IMR-90 (cell line): ENCODE data around the gene PRR12. TPM values are rescaled to one million over a fixed set of nuclear protein-coding genes. Genes with fewer than 3 reads are reported as not detected.

Experiments
- ATAC-seq: fragments of 200-7000 bp; cut with Tn5 transposase; 2 replicates; pipeline ENCODE4 v1.9.1; 2020; ENCODE audit warnings: low read depth, mild to moderate bottlenecking, moderate library complexity
- BruUV-seq: library from RNA; stranded (reverse); fragments of 400-500 nt; replicated peaks from 2 replicates; lab custom pipeline; 2021; lab: Mats Ljungman, UMichigan
- CTCF ChIA-PET: fragments of 300-600 bp; formaldehyde crosslinking; extraction: SDS; loops from one replicate; lab custom pipeline; 2021; ENCODE audit warnings: antibody characterized with exemption; lab: Yijun Ruan, JAX
- POLR2A ChIA-PET: fragments of 300-600 bp; sonication (Branson Sonifier 250); formaldehyde crosslinking; loops from one replicate; lab custom pipeline; 2022; ENCODE audit warnings: antibody characterized with exemption; ENCODE audit not compliant: unreplicated experiment; lab: Charles Lee
- DNase-seq: peaks from one replicate; pipeline ENCODE4 v3.0.0; 2013
- H2AFZ ChIP-seq: replicated peaks from 2 replicates; pipeline ENCODE3; 2013; ENCODE audit warnings: low read length, mild to moderate bottlenecking; ENCODE audit not compliant: poor library complexity
- H2AK5ac ChIP-seq: 2 replicates; pipeline ENCODE4 v1.6.1; 2013; ENCODE audit warnings: low read depth, low read length, inconsistent platforms
- H2AK9ac ChIP-seq: replicated peaks from 2 replicates; pipeline ENCODE3; 2013; ENCODE audit warnings: mild to moderate bottlenecking, low read depth, low read length, moderate library complexity; ENCODE audit not compliant: poor library complexity
- H2BK120ac ChIP-seq: 2 replicates; pipeline ENCODE4 v1.6.1; 2013; ENCODE audit warnings: low read depth, low read length, inconsistent platforms
- H2BK15ac ChIP-seq: 3 replicates; pipeline ENCODE4 v1.6.1; 2013; ENCODE audit warnings: low read depth, low read length, inconsistent platforms
- H2BK20ac ChIP-seq: 2 replicates; pipeline ENCODE4 v1.6.1; 2013; ENCODE audit warnings: low read depth, mild to moderate bottlenecking, inconsistent platforms, low read length, moderate library complexity
- H2BK5ac ChIP-seq: 2 replicates; pipeline ENCODE4 v1.6.1; 2013; ENCODE audit warnings: mild to moderate bottlenecking, low read depth, low read length, inconsistent platforms; ENCODE audit not compliant: poor library complexity, severe bottlenecking
- H3K14ac ChIP-seq: replicated peaks from 2 replicates; pipeline ENCODE4 v1.6.1; 2013; ENCODE audit warnings: low read depth, low read length, inconsistent platforms
- H3K18ac ChIP-seq: 2 replicates; pipeline ENCODE4 v1.6.1; 2013; ENCODE audit warnings: low read depth, low read length, control low read depth
- H3K23ac ChIP-seq: 2 replicates; pipeline ENCODE4 v1.6.1; 2013; ENCODE audit warnings: low read depth, low read length, inconsistent platforms
- H3K27ac ChIP-seq: 2 replicates; pipeline ENCODE4 v1.5.1; 2013; ENCODE audit warnings: mild to moderate bottlenecking, control low read depth, low read length; ENCODE audit not compliant: insufficient read depth
- H3K27me3 ChIP-seq: 2 replicates; pipeline ENCODE4 v1.6.1; 2013; ENCODE audit warnings: low read length; ENCODE audit not compliant: control insufficient read depth, insufficient read depth
- H3K36me3 ChIP-seq: 2 replicates; pipeline ENCODE4 v1.6.1; 2013; ENCODE audit warnings: low read length, mixed read lengths; ENCODE audit not compliant: control insufficient read depth, insufficient read depth
- H3K4ac ChIP-seq: 2 replicates; pipeline ENCODE4 v1.6.1; 2013; ENCODE audit warnings: low read depth, low read length, inconsistent platforms
- H3K4me1 ChIP-seq: 2 replicates; pipeline ENCODE4 v1.6.1; 2013; ENCODE audit warnings: low read length, mixed read lengths; ENCODE audit not compliant: control insufficient read depth, insufficient read depth
- H3K4me2 ChIP-seq: 2 replicates; pipeline ENCODE4 v1.6.1; 2013; ENCODE audit warnings: low read depth, mild to moderate bottlenecking, control low read depth, low read length, moderate library complexity
- H3K4me3 ChIP-seq: 2 replicates; pipeline ENCODE4 v1.5.1; 2013; ENCODE audit warnings: low read depth, mild to moderate bottlenecking, control low read depth, low read length, moderate library complexity; ENCODE audit not compliant: insufficient read depth
- H3K56ac ChIP-seq: 2 replicates; pipeline ENCODE4 v1.6.1; 2013; ENCODE audit warnings: low read length, inconsistent platforms; ENCODE audit not compliant: insufficient read depth; ENCODE audit errors: extremely low read depth
- H3K79me1 ChIP-seq, 2 experiments: 2 replicates each; pipeline ENCODE4 v1.6.1; 2013; ENCODE audit warnings: low read length in 2 of 2, inconsistent platforms in 1 of 2, low read depth in 1 of 2
- H3K9ac ChIP-seq: 2 replicates; pipeline ENCODE4 v1.6.1; 2013; ENCODE audit warnings: low read depth, low read length, control low read depth
- H3K9me1 ChIP-seq: 2 replicates; pipeline ENCODE4 v1.6.1; 2013; ENCODE audit warnings: low read length, inconsistent platforms; ENCODE audit not compliant: insufficient read depth
- H3K9me3 ChIP-seq: 2 replicates; pipeline ENCODE4 v1.6.1; 2013; ENCODE audit warnings: low read length; ENCODE audit not compliant: control insufficient read depth, insufficient read depth
- H4K20me1 ChIP-seq: 2 replicates; pipeline ENCODE4 v1.6.1; 2013; ENCODE audit warnings: low read length, inconsistent platforms; ENCODE audit not compliant: insufficient read depth
- H4K5ac ChIP-seq: 2 replicates; pipeline ENCODE4 v1.6.1; 2013; ENCODE audit warnings: mild to moderate bottlenecking, low read depth, low read length, control low read depth
- H4K8ac ChIP-seq, 2 experiments: 2 replicates each; pipeline ENCODE4 v1.6.1; 2013; ENCODE audit warnings: low read depth in 2 of 2, low read length in 2 of 2, control low read depth in 1 of 2, inconsistent platforms in 1 of 2
- H4K91ac ChIP-seq: 2 replicates; pipeline ENCODE4 v1.6.1; 2013; ENCODE audit warnings: low read depth, low read length, inconsistent platforms; ENCODE audit not compliant: insufficient read depth
- CEBPB ChIP-seq: IDR thresholded peaks from 2 replicates; pipeline ENCODE4 v1.6.1; 2012; ENCODE audit warnings: low read depth, low read length, improper control_type of control experiment
- NFE2L2 ChIP-seq: fragments of 150-350 bp; IDR thresholded peaks from 2 replicates; pipeline ENCODE4 v1.6.1; 2016; ENCODE audit warnings: low read depth, mild to moderate bottlenecking, low read length
- WGBS, 2 experiments: methylation state at CpG; one replicate each; pipeline versions ENCODE4 v1.1.5 to v1.1.7; 2013; ENCODE audit warnings: missing lambda C conversion rate in 2 of 2; ENCODE audit not compliant: insufficient read length in 1 of 2; ENCODE audit errors: extremely low coverage in 2 of 2; 5-methylcytosine and 5-hydroxymethylcytosine counted together
- dilution Hi-C: fragments of 300-500 bp; cut with HindIII; formaldehyde crosslinking; loops from one replicate; pipeline ENCODE4 v1.14.3; 2018; ENCODE audit warnings: low sequenced_read_pairs; ENCODE audit not compliant: unreplicated experiment
- in situ Hi-C: fragments of 300-500 bp; cut with MboI; formaldehyde crosslinking; loops from 3 replicates; pipeline ENCODE4 v1.14.3; 2019; ENCODE audit warnings: low sequenced_read_pairs, inconsistent platforms, mixed read lengths
- intact Hi-C: fragments of 100-400 bp; cut with micrococcal nuclease; formaldehyde crosslinking; loops from 2 replicates; pipeline ENCODE4 v1.10.0; 2022
- polyA plus RNA-seq, 3 experiments: library from polyadenylated mRNA; depleted of rRNA; stranded (reverse); fragments of >200 nt; gene quantifications; 2 replicates each; pipeline ENCODE4 v1.2.3, GENCODE V29; 2012; ENCODE audit warnings: low replicate concordance in 1 of 3
- total RNA-seq: library from RNA; depleted of rRNA; stranded (reverse); fragments of >200 nt; gene quantifications from 2 replicates; pipeline ENCODE4 v1.2.3, GENCODE V29; 2012

PRR12 gene
- total and polyA plus RNA-seq, 2 of the 4 experiments (the other 2 are of a cell fraction), result 0.36 to 4.1 TPM

DNA sequence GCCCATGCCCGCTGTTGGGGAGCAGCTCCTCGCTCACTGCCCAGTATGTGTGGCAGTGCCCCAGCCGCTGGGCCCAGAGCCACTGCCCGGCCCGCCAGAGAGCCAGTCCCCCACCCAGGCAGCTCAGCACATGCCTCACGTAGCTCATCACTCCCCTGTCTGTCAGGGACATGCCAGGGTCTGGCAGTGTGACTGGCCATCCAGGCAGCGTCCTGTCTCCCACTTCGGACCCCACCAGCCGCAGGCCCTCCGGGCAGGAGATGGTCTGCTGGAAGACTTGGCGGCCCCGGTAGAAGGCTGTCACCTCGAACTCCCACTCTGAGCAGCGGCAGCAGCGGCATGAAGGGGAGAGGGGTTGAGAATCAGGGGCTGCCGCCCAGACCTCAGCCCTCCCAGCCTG, 71.0 kb downstream of the PRR12 start:
- no peak for DNase-seq
- no peak overlapping the region for H3K9ac ChIP-seq
- no peak overlapping the region for H2BK15ac ChIP-seq
- no peak overlapping the region for H3K56ac ChIP-seq
- H2AFZ ChIP-seq, result no peak overlapping the region
- intact Hi-C loops (no loop called here), in situ Hi-C loops (loop anchor here (10.0 kb wide), 1 partner anchor 167 kb away; the partner anchor contains the start of gene RPS11), dilution Hi-C loops (no loop called here)
- no peak for ATAC-seq
- peaks cover 7 to 58% of the 10 kb centered on the region in 2 experiments; a peak in 3 of 4 replicates for H3K79me1 ChIP-seq
- no peak overlapping the region for H4K91ac ChIP-seq
- no peak overlapping the region for H3K4me2 ChIP-seq
- no peak overlapping the region for H3K23ac ChIP-seq
- no peak overlapping the region for H4K5ac ChIP-seq
- H2BK120ac ChIP-seq, result no peak overlapping the region
- H3K4me1 ChIP-seq, result peaks cover 9% of the 10 kb centered on the region
- no peak overlapping the region for H2BK5ac ChIP-seq
- H2BK20ac ChIP-seq, result no peak overlapping the region
- no peak for TF ChIP-seq NFE2L2
- no peak for TF ChIP-seq CEBPB
- ChIA-PET CTCF (no interaction called here), POLR2A (no interaction called here)
- 100% methylated on average over 2 of the region's 16 CpGs; no CpG with 5 or more reads in 1 of the 2 experiments for WGBS, 2 experiments
- peaks cover 19% of the 10 kb centered on the region for H4K20me1 ChIP-seq
- no peak overlapping the region for H4K8ac ChIP-seq
- no peaks in the 10 kb centered on the region for H3K27me3 ChIP-seq
- H3K9me3 ChIP-seq, result no peaks in the 10 kb centered on the region
- H3K4ac ChIP-seq, result no peak overlapping the region
- no peak overlapping the region for H3K14ac ChIP-seq
- no peak overlapping the region for H2AK9ac ChIP-seq
- H2AK5ac ChIP-seq, result no peak overlapping the region
- no peak overlapping the region for H3K18ac ChIP-seq
- BruUV-seq, result no TSS peak
- H3K27ac ChIP-seq, result no peak overlapping the region
- peaks cover 48% of the 10 kb centered on the region for H3K36me3 ChIP-seq
- H3K9me1 ChIP-seq, result peaks cover 3% of the 10 kb centered on the region; the same call in 1 of the 2 replicates
- no peak overlapping the region for H3K4me3 ChIP-seq
